ENCODE results near the gene SIN3B.

- TF ChIP-seq CTCF (IDR thresholded peaks at IDR 0.05), result no peak
- TF ChIP-seq NFE2L2 (conservative IDR thresholded peaks at IDR 0.05; ENCODE audit: low read length), result no peak
- TF ChIP-seq PHF8 (IDR thresholded peaks at IDR 0.05; ENCODE audit: borderline replicate concordance, low read depth), result no peak
- no peak for TF ChIP-seq CEBPB (IDR thresholded peaks at IDR 0.05)
- no peak for TF ChIP-seq RNF2 (IDR thresholded peaks at IDR 0.05; ENCODE audit: borderline replicate concordance, low read depth)
Measured at GRCh38 chr19:16822648-16823047, 6.5 kb upstream of the SIN3B start.
